DMS 273 treated with DMSO at 0.1 percent for 48 hours (cell line): Measurements from ENCODE around the gene TUFM.
"Not testable (repeated sequence)": the region's sequence is repeated elsewhere in the genome, so short reads cannot be mapped to it uniquely, and the experiment has no call there.

Source experiments
- DNase-seq: peaks from one replicate; lab custom pipeline; 2025; lab: John Stamatoyannopoulos, UW

The TUFM gene

GRCh38 chr16:28838558-28838918, 7.6 kb downstream of the TUFM start:
- no peak for DNase-seq

- DNase-seq, result no peak
Measured at GRCh38 chr16:28837672-28838557, 8.2 kb downstream of the TUFM start.

GRCh38 chr16:28836761-28837064, 9.4 kb downstream of the TUFM start:
- no peak for DNase-seq

GRCh38 chr16:28835864-28836760, 10.0 kb downstream of the TUFM start:
- no peak for DNase-seq

- DNase-seq, result no peak
Measured at GRCh38 chr16:28834873-28835863, 11.0 kb downstream of the TUFM start.

GRCh38 chr16:28834349-28834748, 11.8 kb downstream of the TUFM start:
- no peak for DNase-seq

- no peak for DNase-seq
Measured at GRCh38 chr16:28830531-28830930, 15.6 kb downstream of the TUFM start.

- no peak for DNase-seq
Measured at GRCh38 chr16:28829747-28830146, 16.4 kb downstream of the TUFM start.

GRCh38 chr16:28826141-28826540, 20.0 kb downstream of the TUFM start:
- no peak for DNase-seq

- DNase-seq, result no peak
Measured at GRCh38 chr16:28824717-28824973, 21.5 kb downstream of the TUFM start.

- peak; percentile 90 for DNase-seq
Measured at GRCh38 chr16:28823873-28824716, 22.1 kb downstream of the TUFM start.

GRCh38 chr16:28823291-28823872, 22.8 kb downstream of the TUFM start:
- no peak for DNase-seq

GRCh38 chr16:28822520-28823290, 23.4 kb downstream of the TUFM start, which contains the start of gene ATXN2L:
Gene ATXN2L, plus strand, starts transcription at chr16:28822999. Its CDS starts 261 bp downstream, at chr16:28823260.
- peak; percentile 77 for DNase-seq

- no peak for DNase-seq
Measured at GRCh38 chr16:28821874-28822519, 24.2 kb downstream of the TUFM start.

- not testable (repeated sequence) for DNase-seq
Measured at GRCh38 chr16:28820546-28820945, 25.6 kb downstream of the TUFM start.

GRCh38 chr16:28820016-28820415, 26.1 kb downstream of the TUFM start:
- no peak for DNase-seq

- not testable (repeated sequence) for DNase-seq
Measured at GRCh38 chr16:28807445-28808120, 38.6 kb downstream of the TUFM start.

- not testable (repeated sequence) for DNase-seq
Measured at GRCh38 chr16:28802235-28803019, 43.7 kb downstream of the TUFM start.
